Mucosa of descending colon (tissue), 3 donors: Measurements from ENCODE around the gene NOC4L. TPM values are rescaled to one million over a fixed set of nuclear protein-coding genes. Genes with fewer than 3 reads are reported as not detected.

Experiments used
- ATAC-seq: fragments of 200-7000 bp; cut with Tn5 transposase; one replicate; pipeline ENCODE4 v1.9.1; 2020; ENCODE audit warnings: mild to moderate bottlenecking, moderate library complexity
- DNase-seq, 3 donors: peaks; one replicate each; pipeline ENCODE4 v3.0.0-alpha.2; 2020
- H3K36me3 ChIP-seq: fragments of 200-600 bp; one replicate; pipeline ENCODE4 v1.8.0; 2021; ENCODE audit warnings: low read depth, mild to moderate bottlenecking
- H3K4me1 ChIP-seq: fragments of 200-600 bp; one replicate; pipeline ENCODE4 v1.8.0; 2021; ENCODE audit warnings: low read depth, mild to moderate bottlenecking
- H3K4me3 ChIP-seq: fragments of 200-600 bp; one replicate; pipeline ENCODE4 v1.8.0; 2021; ENCODE audit warnings: mild to moderate bottlenecking
- H3K9me3 ChIP-seq: fragments of 200-600 bp; one replicate; pipeline ENCODE4 v1.8.0; 2021; ENCODE audit warnings: mild to moderate bottlenecking
- intact Hi-C, 2 donors: fragments of 100-400 bp; cut with DNase I in 1 of 2; cut with micrococcal nuclease in 1 of 2; formaldehyde crosslinking; loops; one replicate each; pipeline versions ENCODE4 v1.11.0 to v1.11.1; 2022; cut with DNase I, micrococcal nuclease
- total RNA-seq, 3 donors: library from RNA; stranded (reverse); fragmentation: NEBNext Ultra II Directional in 2 of 3; extraction: Animal tissue kit (Norgen Biotek cat#: 25700) in 2 of 3; gene quantifications; one replicate each; pipeline versions ENCODE4 v1.2.1 to v1.2.4, GENCODE V29; 2021 to 2023
- TF ChIP-seq, protein P1 (sequence below): fragments of 200-600 bp; IDR thresholded peaks from one replicate; pipeline ENCODE4 v1.8.0; 2022; ENCODE audit warnings: antibody characterized with exemption, mild to moderate bottlenecking
- donor health status: DM: no; HTN: no; CAD: no; lungs with moderate emphysema.
- donor health status: DM: no; HTN: no; CAD: no.
- donor health status: DM: no; HTN: yes; CAD: no.

Gene NOC4L
- total RNA-seq, 3 donors from 2014 or later: 12.9 to 17.5 (median 13.3) TPM

DNA sequence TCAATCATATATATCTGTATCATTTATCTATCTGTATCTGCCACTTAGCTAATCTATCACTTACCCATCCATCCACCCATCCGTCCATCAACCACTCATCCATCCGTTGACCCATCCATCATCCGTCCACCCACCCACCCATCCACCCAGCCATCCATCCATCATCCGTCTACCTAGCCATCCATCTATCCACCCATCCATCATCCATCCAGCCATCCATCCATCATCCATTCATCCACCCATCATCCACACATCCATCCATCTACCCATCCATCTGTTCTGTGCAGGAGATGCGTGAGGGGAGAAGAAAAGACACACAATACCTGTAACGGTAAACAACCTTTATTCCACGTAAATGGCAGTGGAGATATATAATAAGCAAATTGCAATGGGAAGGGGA lies 20.2 kb downstream of the NOC4L start:
- H3K9me3 ChIP-seq: no peaks in the 10 kb centered on the region
- DNase-seq: no peak
- intact Hi-C loops: no loop called here
- no peaks in the 10 kb centered on the region for H3K36me3 ChIP-seq
- TF ChIP-seq, protein P1, sequence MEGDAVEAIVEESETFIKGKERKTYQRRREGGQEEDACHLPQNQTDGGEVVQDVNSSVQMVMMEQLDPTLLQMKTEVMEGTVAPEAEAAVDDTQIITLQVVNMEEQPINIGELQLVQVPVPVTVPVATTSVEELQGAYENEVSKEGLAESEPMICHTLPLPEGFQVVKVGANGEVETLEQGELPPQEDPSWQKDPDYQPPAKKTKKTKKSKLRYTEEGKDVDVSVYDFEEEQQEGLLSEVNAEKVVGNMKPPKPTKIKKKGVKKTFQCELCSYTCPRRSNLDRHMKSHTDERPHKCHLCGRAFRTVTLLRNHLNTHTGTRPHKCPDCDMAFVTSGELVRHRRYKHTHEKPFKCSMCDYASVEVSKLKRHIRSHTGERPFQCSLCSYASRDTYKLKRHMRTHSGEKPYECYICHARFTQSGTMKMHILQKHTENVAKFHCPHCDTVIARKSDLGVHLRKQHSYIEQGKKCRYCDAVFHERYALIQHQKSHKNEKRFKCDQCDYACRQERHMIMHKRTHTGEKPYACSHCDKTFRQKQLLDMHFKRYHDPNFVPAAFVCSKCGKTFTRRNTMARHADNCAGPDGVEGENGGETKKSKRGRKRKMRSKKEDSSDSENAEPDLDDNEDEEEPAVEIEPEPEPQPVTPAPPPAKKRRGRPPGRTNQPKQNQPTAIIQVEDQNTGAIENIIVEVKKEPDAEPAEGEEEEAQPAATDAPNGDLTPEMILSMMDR: no peak
- no peak for ATAC-seq
- no peak overlapping the region for H3K4me3 ChIP-seq
- H3K4me1 ChIP-seq: no peaks in the 10 kb centered on the region

DNA sequence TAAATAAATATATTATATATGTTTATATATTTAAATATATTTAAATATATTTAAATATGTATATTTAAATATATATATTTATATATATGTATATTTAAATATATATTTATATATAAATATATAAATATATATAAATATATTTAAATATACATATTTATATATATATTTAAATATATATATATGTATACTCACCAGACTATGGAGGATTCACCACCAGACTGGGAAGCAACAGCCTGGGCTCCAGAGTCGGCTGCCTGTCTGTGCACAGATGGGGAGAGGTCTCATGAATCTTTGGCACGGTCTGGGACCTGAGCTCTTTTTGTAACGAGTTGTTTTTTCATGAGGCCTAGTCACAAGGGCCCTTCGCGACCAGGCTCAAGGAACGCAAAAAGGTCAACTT lies 21.3 kb downstream of the NOC4L start:
- intact Hi-C loops: no loop called here
- H3K4me3 ChIP-seq: no peak overlapping the region
- DNase-seq: no peak
- no peaks in the 10 kb centered on the region for H3K9me3 ChIP-seq
- H3K4me1 ChIP-seq: no peaks in the 10 kb centered on the region
- H3K36me3 ChIP-seq: no peaks in the 10 kb centered on the region
- no peak for ATAC-seq
- TF ChIP-seq, protein P1: no peak

DNA sequence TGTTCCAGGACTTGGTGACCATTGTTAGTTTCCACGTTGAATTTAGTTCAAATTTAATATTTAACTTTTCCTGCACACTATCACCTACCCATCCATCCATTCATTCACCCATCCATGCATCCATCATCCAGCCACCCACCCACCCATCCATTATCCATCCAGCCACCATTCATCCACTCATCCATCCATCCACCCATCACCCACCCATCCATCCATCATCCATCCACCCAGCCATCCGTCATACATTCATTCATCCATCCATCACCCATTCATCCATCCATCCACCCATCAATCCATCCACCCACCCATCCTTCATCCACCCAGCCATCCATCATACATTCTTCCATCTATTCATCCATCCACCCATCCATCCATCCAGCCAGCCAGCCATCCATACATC lies 21.8 kb downstream of the NOC4L start:
- ATAC-seq (no peak), DNase-seq (no peak)
- Histone ChIP-seq H3K36me3 (no peaks in the 10 kb centered on the region), H3K4me1 (no peaks in the 10 kb centered on the region), H3K9me3 (no peaks in the 10 kb centered on the region), H3K4me3 (no peak overlapping the region)
- intact Hi-C loops: no loop called here
- TF ChIP-seq, protein P1: no peak

DNA sequence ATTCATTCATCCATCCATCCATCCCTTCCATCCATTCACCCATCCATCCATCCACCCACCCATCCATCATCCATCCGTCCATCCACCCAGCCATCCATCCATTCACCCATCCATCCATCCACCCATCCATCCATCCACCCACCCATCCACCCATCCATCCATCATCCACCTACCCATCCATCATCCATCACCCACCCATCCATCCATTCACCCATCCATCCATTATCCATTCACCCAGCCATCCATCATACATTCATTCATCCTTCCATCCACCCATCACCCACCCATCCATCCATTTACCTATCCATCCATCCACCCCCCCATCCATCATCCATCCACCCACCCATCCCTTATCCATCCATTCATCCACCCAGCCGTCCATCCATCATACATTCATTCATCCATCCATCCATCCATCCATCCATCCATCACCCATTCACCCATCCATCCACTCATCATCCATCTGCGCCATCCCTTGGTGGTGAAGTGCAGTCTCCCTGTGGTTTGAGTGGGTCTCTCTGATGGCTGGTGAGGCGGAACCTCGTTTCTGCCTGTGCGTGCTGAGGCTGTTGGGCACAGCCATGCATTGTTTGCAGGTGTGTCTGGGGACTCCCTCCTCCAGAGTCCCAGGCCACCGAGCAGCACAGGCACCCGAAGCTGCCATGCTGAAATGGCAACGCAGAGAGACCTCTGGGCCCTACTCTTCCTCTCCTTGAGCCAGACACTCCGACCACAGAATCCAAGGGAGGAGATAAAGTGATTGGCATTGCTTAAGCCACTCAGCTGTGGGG lies 22.7 kb downstream of the NOC4L start:
- no peaks in the 10 kb centered on the region for H3K4me1 ChIP-seq
- no peak overlapping the region for H3K4me3 ChIP-seq
- no peak for DNase-seq

DNA sequence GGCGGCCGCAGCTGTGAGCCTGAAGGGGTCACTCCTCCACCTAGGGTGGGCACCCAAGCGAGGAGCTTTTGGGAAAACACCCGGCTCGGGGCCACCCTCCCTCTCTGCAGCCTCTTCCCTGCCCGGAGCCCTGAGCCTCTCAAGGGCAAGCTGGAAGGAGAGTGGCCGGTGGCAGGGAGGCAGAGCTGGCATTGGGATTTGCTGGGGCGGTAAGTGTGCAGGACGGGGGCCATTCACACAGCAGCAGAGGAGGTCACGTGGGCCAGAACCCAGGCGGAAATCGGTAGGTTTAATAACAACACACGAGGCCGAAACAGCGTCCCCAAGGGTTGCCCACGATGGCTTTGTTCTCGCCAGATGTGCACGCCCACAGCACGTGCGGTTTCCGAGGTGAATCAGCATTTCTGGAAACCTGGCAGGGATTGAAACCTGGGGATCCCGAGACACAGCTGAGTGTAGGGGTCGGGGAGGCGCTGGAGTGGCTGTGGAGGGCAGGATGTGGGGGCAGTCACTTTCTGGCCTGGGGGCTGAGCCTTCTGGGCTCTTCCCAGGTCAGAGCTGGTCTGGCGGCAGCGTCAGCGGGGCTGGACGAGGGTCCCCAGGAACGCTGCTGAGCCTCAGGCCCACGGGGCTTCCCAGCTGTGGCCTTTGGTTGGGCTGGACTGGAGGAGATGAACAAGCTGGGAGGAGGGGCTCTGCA lies 23.5 kb downstream of the NOC4L start:
- intact Hi-C loops: no loop called here

More for the DNA sequence above, 22.7 kb downstream of the NOC4L start:
- no peaks in the 10 kb centered on the region for H3K9me3 ChIP-seq
- intact Hi-C loops: no loop called here
- no peak for ATAC-seq
- TF ChIP-seq, protein P1: no peak
- H3K36me3 ChIP-seq: no peaks in the 10 kb centered on the region

More for the DNA sequence above, 23.5 kb downstream of the NOC4L start:
- TF ChIP-seq, protein P1: no peak
- DNase-seq (peak in 2 of 3 donors; percentile 14 to 48), ATAC-seq (no peak)
- no peaks in the 10 kb centered on the region for H3K36me3 ChIP-seq
- no peaks in the 10 kb centered on the region for H3K4me1 ChIP-seq
- H3K4me3 ChIP-seq: no peak overlapping the region
- H3K9me3 ChIP-seq: no peaks in the 10 kb centered on the region
